ENCODE data around the gene STYK1. TPM values are rescaled to one million over a fixed set of nuclear protein-coding genes. Genes with fewer than 3 reads are reported as not detected.

The STYK1 gene
- total and polyA plus RNA-seq, 9 of the 15 experiments (the other 6 are each of a cell fraction or from before 2014, with no cell fraction given), result 0.31 to 1.8 (median 0.64) TPM

DNA sequence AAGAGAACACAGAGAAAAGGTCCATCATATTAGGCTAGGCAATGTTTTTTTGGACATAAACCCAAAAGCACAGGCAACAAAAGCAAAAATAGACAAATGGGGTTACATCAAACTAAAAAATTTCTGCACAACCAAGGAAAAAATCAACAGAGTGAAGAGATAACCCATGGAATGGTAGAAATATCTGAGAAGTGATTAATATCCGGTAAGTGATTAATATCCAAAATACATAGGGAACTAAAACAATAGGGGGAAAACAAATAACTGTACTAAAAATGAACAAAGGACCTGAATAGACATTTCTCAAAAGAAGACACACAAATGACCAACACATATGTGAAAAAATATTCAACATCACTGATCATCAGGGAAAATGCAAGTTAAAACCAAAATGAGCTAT is 4.3 kb downstream of the STYK1 start:
- intact Hi-C loops (cut with micrococcal nuclease), result no loop called here
- Histone ChIP-seq H3K4me3 (no peak overlapping the region), H3K27ac (ENCODE audit: extremely low read depth, low read depth, low read length) (no peak overlapping the region), H3K36me3 (ENCODE audit: control insufficient read depth, insufficient read depth, low read length) (no peaks in the 10 kb centered on the region), H3K4me1 (replicated peaks in 1 of 2; ENCODE audit: control insufficient read depth in 2 of 2, insufficient read depth in 2 of 2, low read length in 2 of 2) (peaks cover 3 to 4% of the 10 kb centered on the region in 2 experiments; a peak in 4 of 5 replicates), H4K20me1 (replicated peaks; ENCODE audit: control insufficient read depth, insufficient read depth, low read length) (no peaks in the 10 kb centered on the region), H3K9ac (ENCODE audit: insufficient read depth in 1 of 2, low read depth in 2 of 2, low read length in 2 of 2) (no peak overlapping the region), H3K27me3 (ENCODE audit: control insufficient read depth in 2 of 2, insufficient read depth in 2 of 2, low read length in 2 of 2) (no peaks in the 10 kb centered on the region), H3K4me2 (ENCODE audit: insufficient read depth, low read length) (no peak overlapping the region), H3K79me2 (ENCODE audit: control insufficient read depth, insufficient read depth, low read length) (no peaks in the 10 kb centered on the region), H3K9me1 (ENCODE audit: control insufficient read depth, insufficient read depth, low read length) (no peaks in the 10 kb centered on the region), H3K9me3 (replicated peaks; ENCODE audit: control insufficient read depth, insufficient read depth, low read depth, low read length) (no peaks in the 10 kb centered on the region), H2AFZ (ENCODE audit: low read depth, low read length) (no peak overlapping the region)
- POLR2A ChIA-PET, result no interaction called here
- ATAC-seq, result no peak
- in situ Hi-C loops (cut with MboI), result no loop called here
- no peak for FAIRE-seq
- CTCF ChIA-PET (ENCODE audit: low intra/inter-chr PET ratio), result no interaction called here
- 88% methylated on average over 1 of the region's 1 CpG for whole genome bisulfite sequencing (ENCODE audit: insufficient coverage, low coverage, missing lambda C conversion rate)
- no peak for DNase-seq (ENCODE audit: extremely low read depth in 1 of 4, low spot score in 3 of 4)
- no TSS peak for BruUV-seq (replicated peaks)
- TF ChIP-seq TRIM24 (IDR thresholded peaks at IDR 0.05), result no peak
- TF ChIP-seq, protein P1, sequence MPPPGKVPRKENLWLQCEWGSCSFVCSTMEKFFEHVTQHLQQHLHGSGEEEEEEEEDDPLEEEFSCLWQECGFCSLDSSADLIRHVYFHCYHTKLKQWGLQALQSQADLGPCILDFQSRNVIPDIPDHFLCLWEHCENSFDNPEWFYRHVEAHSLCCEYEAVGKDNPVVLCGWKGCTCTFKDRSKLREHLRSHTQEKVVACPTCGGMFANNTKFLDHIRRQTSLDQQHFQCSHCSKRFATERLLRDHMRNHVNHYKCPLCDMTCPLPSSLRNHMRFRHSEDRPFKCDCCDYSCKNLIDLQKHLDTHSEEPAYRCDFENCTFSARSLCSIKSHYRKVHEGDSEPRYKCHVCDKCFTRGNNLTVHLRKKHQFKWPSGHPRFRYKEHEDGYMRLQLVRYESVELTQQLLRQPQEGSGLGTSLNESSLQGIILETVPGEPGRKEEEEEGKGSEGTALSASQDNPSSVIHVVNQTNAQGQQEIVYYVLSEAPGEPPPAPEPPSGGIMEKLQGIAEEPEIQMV (tag; conservative IDR thresholded peaks at IDR 0.05; ENCODE audit: low read depth), result no peak
- TF ChIP-seq CSDE1 (IDR thresholded peaks at IDR 0.05), result no peak
- no peak for TF ChIP-seq TFAM (CRISPR knock-in tag; conservative IDR thresholded peaks at IDR 0.05)
- TF ChIP-seq MEF2D (tag; conservative IDR thresholded peaks at IDR 0.05; ENCODE audit: low read depth), result no peak
- no peak for TF ChIP-seq GABPB1 (CRISPR knock-in tag; IDR thresholded peaks at IDR 0.05)
- TF ChIP-seq, protein P2, sequence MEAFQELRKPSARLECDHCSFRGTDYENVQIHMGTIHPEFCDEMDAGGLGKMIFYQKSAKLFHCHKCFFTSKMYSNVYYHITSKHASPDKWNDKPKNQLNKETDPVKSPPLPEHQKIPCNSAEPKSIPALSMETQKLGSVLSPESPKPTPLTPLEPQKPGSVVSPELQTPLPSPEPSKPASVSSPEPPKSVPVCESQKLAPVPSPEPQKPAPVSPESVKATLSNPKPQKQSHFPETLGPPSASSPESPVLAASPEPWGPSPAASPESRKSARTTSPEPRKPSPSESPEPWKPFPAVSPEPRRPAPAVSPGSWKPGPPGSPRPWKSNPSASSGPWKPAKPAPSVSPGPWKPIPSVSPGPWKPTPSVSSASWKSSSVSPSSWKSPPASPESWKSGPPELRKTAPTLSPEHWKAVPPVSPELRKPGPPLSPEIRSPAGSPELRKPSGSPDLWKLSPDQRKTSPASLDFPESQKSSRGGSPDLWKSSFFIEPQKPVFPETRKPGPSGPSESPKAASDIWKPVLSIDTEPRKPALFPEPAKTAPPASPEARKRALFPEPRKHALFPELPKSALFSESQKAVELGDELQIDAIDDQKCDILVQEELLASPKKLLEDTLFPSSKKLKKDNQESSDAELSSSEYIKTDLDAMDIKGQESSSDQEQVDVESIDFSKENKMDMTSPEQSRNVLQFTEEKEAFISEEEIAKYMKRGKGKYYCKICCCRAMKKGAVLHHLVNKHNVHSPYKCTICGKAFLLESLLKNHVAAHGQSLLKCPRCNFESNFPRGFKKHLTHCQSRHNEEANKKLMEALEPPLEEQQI (IDR thresholded peaks at IDR 0.05), result no peak
- TF ChIP-seq, protein P3, sequence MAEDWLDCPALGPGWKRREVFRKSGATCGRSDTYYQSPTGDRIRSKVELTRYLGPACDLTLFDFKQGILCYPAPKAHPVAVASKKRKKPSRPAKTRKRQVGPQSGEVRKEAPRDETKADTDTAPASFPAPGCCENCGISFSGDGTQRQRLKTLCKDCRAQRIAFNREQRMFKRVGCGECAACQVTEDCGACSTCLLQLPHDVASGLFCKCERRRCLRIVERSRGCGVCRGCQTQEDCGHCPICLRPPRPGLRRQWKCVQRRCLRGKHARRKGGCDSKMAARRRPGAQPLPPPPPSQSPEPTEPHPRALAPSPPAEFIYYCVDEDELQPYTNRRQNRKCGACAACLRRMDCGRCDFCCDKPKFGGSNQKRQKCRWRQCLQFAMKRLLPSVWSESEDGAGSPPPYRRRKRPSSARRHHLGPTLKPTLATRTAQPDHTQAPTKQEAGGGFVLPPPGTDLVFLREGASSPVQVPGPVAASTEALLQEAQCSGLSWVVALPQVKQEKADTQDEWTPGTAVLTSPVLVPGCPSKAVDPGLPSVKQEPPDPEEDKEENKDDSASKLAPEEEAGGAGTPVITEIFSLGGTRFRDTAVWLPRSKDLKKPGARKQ (CRISPR knock-in tag; IDR thresholded peaks at IDR 0.05), result no peak
- TF ChIP-seq, protein P4, sequence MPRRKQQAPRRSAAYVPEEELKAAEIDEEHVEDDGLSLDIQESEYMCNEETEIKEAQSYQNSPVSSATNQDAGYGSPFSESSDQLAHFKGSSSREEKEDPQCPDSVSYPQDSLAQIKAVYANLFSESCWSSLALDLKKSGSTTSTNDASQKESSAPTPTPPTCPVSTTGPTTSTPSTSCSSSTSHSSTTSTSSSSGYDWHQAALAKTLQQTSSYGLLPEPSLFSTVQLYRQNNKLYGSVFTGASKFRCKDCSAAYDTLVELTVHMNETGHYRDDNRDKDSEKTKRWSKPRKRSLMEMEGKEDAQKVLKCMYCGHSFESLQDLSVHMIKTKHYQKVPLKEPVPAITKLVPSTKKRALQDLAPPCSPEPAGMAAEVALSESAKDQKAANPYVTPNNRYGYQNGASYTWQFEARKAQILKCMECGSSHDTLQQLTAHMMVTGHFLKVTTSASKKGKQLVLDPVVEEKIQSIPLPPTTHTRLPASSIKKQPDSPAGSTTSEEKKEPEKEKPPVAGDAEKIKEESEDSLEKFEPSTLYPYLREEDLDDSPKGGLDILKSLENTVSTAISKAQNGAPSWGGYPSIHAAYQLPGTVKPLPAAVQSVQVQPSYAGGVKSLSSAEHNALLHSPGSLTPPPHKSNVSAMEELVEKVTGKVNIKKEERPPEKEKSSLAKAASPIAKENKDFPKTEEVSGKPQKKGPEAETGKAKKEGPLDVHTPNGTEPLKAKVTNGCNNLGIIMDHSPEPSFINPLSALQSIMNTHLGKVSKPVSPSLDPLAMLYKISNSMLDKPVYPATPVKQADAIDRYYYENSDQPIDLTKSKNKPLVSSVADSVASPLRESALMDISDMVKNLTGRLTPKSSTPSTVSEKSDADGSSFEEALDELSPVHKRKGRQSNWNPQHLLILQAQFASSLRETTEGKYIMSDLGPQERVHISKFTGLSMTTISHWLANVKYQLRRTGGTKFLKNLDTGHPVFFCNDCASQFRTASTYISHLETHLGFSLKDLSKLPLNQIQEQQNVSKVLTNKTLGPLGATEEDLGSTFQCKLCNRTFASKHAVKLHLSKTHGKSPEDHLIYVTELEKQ (CRISPR knock-in tag; IDR thresholded peaks at IDR 0.05), result no peak
- TF ChIP-seq ZZZ3 (IDR thresholded peaks at IDR 0.05), result no peak
- TF ChIP-seq, protein P5, sequence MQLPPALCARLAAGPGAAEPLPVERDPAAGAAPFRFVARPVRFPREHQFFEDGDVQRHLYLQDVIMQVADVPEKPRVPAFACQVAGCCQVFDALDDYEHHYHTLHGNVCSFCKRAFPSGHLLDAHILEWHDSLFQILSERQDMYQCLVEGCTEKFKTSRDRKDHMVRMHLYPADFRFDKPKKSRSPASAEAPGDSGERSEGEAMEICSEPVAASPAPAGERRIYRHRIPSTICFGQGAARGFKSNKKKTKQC (CRISPR knock-in tag; IDR thresholded peaks at IDR 0.05), result no peak
- TF ChIP-seq SIN3A (IDR thresholded peaks at IDR 0.05; ENCODE audit: borderline replicate concordance in 2 of 2, control insufficient read depth in 1 of 2, low read depth in 2 of 2, low read length in 2 of 2), result no peak
- TF ChIP-seq BRD9 (IDR thresholded peaks at IDR 0.05; ENCODE audit: low read depth, partially characterized antibody), result no peak

Data from K562 (cell line).